Measurements from ENCODE around the gene ZSCAN22. TPM values are rescaled to one million over a fixed set of nuclear protein-coding genes. Genes with fewer than 3 reads are reported as not detected.

ZSCAN22 gene
- total RNA-seq, 2 experiments from 2014 or later: 4.3 to 5.0 TPM

GRCh38 chr19:58326501-58326913, 287 bp upstream of the ZSCAN22 start:
- ChIA-PET POLR2A (interaction anchor here (1.3 kb wide), 1 partner anchor 82 kb away, joined by 3 read pairs; the partner anchor contains the start of gene ZNF584), CTCF (interaction anchor here (0.6 to 2.8 kb wide), 4 partner anchors 9 to 193 kb away, joined by 3 to 12 read pairs (median 4); partner anchors contain the start of gene ZBTB45)
- Mint-ChIP-seq H3K27ac (no peak overlapping the region), H3K9me3 (no peaks in the 10 kb centered on the region), H3K27me3 (no peaks in the 10 kb centered on the region), H3K4me3 (no peak overlapping the region), H3K4me1 (no peaks in the 10 kb centered on the region), H3K36me3 (ENCODE audit: low read depth) (no peaks in the 10 kb centered on the region)
- DNase-seq: no peak

- no peak for DNase-seq
- Mint-ChIP-seq H3K9me3 (no peaks in the 10 kb centered on the region), H3K4me1 (no peaks in the 10 kb centered on the region), H3K27me3 (no peaks in the 10 kb centered on the region), H3K4me3 (no peak overlapping the region), H3K27ac (no peak overlapping the region), H3K36me3 (ENCODE audit: low read depth) (no peaks in the 10 kb centered on the region)
- ChIA-PET POLR2A (no interaction called here), CTCF (no interaction called here)
Observed at GRCh38 chr19:58328999-58329398, 2.2 kb downstream of the ZSCAN22 start.

DNA sequence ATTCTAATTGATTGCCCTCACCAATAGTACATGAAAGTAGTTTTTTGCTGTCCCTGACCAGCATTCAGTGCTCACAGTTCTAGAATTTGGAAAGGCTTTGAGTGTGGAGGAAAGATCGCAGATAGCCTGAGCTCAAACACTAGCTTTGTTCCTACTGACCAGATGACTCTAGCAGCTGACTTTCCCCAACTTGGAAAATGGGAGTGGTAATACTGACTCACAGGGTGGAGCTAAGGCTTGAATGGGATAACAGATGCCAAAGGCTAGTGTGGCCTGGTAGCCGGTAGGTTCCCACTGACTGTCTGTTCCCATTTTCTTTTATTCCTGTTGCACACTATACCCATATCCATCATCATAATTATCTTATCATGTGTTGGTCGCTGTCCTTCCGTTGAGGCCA, 3.7 kb downstream of the ZSCAN22 start:
- ChIA-PET CTCF (no interaction called here), POLR2A (no interaction called here)
- H3K36me3 Mint-ChIP-seq (ENCODE audit: low read depth): peaks cover 10% of the 10 kb centered on the region
- H3K4me1 Mint-ChIP-seq: no peaks in the 10 kb centered on the region
- no peak overlapping the region for H3K4me3 Mint-ChIP-seq
- no peaks in the 10 kb centered on the region for H3K27me3 Mint-ChIP-seq
- no peak for DNase-seq
- H3K9me3 Mint-ChIP-seq: no peaks in the 10 kb centered on the region
- H3K27ac Mint-ChIP-seq: no peak overlapping the region

DNA sequence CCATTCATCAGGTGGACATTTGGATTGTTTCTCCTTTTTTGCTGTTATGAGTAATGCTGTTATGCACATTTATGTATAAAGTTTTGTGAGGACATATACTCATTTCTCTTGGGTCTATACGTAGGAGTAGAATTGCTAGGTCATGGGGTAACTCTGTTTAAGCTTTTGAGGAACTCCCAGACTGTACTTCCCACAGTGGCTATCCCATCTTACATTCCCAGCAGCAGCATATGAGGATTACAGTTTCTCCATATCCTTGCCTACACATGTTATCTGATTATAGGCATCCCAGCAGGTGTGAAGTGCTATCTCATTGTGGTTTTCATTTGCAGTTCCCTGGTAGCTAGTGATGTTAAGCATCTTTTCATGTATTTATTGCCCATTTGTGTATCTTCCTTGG, 5.9 kb downstream of the ZSCAN22 start:
- H3K36me3 Mint-ChIP-seq (ENCODE audit: low read depth): peaks cover 20% of the 10 kb centered on the region
- POLR2A ChIA-PET: no interaction called here
- no peaks in the 10 kb centered on the region for H3K27me3 Mint-ChIP-seq
- H3K4me1 Mint-ChIP-seq: no peaks in the 10 kb centered on the region
- H3K9me3 Mint-ChIP-seq: no peaks in the 10 kb centered on the region
- no peak for DNase-seq
- H3K27ac Mint-ChIP-seq: no peak overlapping the region
- no peak overlapping the region for H3K4me3 Mint-ChIP-seq
- CTCF ChIA-PET: interaction anchor here (0.6 to 1.6 kb wide), 2 partner anchors 23 to 172 kb away, joined by 3 read pairs; no protein-coding TSS in a partner anchor

- CTCF ChIA-PET: no interaction called here
- peaks cover 39% of the 10 kb centered on the region for H3K36me3 Mint-ChIP-seq (ENCODE audit: low read depth)
- POLR2A ChIA-PET: no interaction called here
- DNase-seq: no peak
- H3K4me3 Mint-ChIP-seq: no peak overlapping the region
- H3K9me3 Mint-ChIP-seq: peaks cover 10% of the 10 kb centered on the region
- no peak overlapping the region for H3K27ac Mint-ChIP-seq
- H3K27me3 Mint-ChIP-seq: no peaks in the 10 kb centered on the region
- peaks cover 1% of the 10 kb centered on the region for H3K4me1 Mint-ChIP-seq
Observed at GRCh38 chr19:58334691-58335249, 8.0 kb downstream of the ZSCAN22 start.

DNA sequence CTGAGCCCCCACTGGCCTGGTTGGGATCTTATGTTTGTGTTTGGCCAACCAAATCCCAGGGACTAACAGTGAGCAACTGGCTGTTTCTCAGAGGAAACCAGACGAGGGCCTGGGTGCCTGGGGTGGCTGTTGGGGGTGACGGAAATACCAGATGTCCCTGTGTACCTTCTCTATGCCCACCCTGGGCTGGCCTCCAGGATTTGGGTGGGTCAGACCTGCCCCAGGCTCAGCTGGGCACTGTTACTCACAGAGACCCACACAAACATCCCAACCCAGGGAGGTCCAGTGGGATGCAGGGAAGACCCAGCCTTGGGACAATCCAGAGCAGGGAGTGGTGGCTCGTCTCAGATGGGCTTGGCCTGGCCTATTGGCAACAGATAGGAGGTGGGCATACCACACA, 8.8 kb downstream of the ZSCAN22 start:
- Mint-ChIP-seq H3K36me3 (ENCODE audit: low read depth) (peaks cover 45% of the 10 kb centered on the region), H3K4me3 (no peak overlapping the region), H3K27ac (no peak overlapping the region), H3K4me1 (peaks cover 3% of the 10 kb centered on the region), H3K27me3 (no peaks in the 10 kb centered on the region), H3K9me3 (peaks cover 13% of the 10 kb centered on the region)
- ChIA-PET CTCF (interaction anchor here (0.6 to 1.9 kb wide), 2 partner anchors 10 to 113 kb away, joined by 3 to 5 read pairs; no protein-coding TSS in a partner anchor), POLR2A (no interaction called here)
- DNase-seq: no peak

GRCh38 chr19:58336216-58336615, 9.4 kb downstream of the ZSCAN22 start:
- POLR2A ChIA-PET: no interaction called here

DNA sequence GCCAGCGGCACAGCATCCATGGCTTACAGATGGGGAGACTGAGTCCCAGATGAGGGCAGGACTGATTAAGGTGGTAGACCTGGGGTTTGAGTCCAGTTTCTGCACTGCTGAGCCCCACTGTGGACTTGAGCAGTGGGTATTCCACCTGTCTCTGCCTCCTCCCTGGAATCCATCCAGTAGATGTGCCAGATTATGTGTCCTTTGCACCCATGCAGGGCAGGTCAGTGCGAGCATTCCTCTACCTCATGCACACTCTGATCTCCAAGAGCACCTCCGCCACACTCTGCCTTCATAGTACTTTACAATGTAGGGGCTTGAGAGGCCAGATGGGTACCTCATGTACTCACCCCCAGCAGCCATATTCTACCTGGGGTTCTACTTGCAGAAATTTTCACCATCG, 10.0 kb downstream of the ZSCAN22 start:
- Mint-ChIP-seq H3K27ac (no peak overlapping the region), H3K4me1 (peaks cover 3% of the 10 kb centered on the region), H3K9me3 (peaks cover 13% of the 10 kb centered on the region), H3K4me3 (no peak overlapping the region), H3K27me3 (no peaks in the 10 kb centered on the region), H3K36me3 (ENCODE audit: low read depth) (peaks cover 52% of the 10 kb centered on the region)
- no peak for DNase-seq
- CTCF ChIA-PET: interaction anchor here (1.9 kb wide), 1 partner anchor 9 kb away, joined by 5 read pairs; no protein-coding TSS in a partner anchor
- POLR2A ChIA-PET: no interaction called here

More at GRCh38 chr19:58336216-58336615, 9.4 kb downstream of the ZSCAN22 start:
- Mint-ChIP-seq H3K4me1 (peaks cover 3% of the 10 kb centered on the region), H3K36me3 (ENCODE audit: low read depth) (peaks cover 49% of the 10 kb centered on the region), H3K9me3 (peaks cover 13% of the 10 kb centered on the region), H3K27me3 (no peaks in the 10 kb centered on the region), H3K4me3 (no peak overlapping the region), H3K27ac (peak overlapping the region; percentile 60)
- DNase-seq: no peak
- CTCF ChIA-PET: interaction anchor here (0.6 to 1.9 kb wide), 2 partner anchors 9 to 113 kb away, joined by 3 to 5 read pairs; no protein-coding TSS in a partner anchor

DNA sequence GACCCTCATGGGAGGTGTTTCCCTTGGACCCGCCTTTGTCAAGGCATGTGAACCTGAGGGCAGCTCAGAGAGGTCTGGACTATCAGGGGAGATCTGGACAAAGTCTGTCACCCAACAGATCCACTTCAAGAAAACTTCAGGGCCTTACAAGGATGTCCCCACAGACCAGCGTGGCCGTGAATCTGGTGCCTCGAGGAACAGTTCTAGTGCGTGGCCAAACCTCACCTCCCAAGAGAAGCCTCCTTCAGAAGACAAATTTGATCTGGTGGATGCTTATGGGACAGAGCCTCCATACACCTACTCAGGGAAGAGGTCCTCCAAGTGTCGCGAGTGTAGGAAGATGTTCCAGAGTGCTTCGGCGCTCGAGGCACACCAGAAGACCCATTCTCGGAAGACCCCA, 11.5 kb downstream of the ZSCAN22 start:
- DNase-seq: no peak
- Mint-ChIP-seq H3K27ac (no peak overlapping the region), H3K4me3 (no peak overlapping the region), H3K27me3 (no peaks in the 10 kb centered on the region), H3K36me3 (ENCODE audit: low read depth) (peaks cover 56% of the 10 kb centered on the region), H3K9me3 (peaks cover 13% of the 10 kb centered on the region), H3K4me1 (peaks cover 3% of the 10 kb centered on the region)
- ChIA-PET CTCF (no interaction called here), POLR2A (no interaction called here)

DNA sequence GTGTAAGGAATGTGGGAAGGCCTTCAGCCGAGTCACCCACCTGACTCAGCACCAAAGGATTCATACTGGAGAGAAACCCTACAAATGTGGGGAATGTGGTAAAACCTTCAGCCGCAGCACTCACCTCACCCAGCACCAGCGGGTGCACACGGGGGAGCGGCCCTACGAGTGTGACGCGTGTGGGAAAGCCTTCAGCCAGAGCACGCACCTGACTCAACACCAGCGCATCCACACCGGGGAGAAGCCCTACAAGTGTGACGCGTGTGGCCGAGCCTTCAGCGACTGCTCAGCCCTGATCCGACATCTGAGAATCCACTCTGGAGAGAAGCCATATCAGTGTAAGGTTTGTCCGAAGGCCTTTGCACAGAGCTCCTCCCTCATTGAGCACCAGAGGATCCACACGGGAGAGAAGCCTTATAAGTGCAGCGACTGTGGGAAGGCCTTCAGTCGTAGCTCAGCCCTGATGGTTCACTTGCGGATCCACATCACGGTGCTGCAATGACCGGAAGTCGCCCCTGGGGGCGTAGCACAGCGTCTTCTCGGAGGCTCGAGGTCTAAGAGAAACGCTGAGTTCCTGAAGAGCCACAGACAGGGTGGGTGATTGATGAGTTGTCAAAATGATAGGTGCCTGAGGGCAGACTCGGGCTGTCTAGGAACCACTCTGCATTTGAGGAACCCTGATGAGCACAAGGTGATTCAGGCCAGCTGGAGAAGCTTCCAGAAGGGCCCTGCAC, 12.2 kb downstream of the ZSCAN22 start:
- Mint-ChIP-seq H3K4me1 (peaks cover 3% of the 10 kb centered on the region), H3K9me3 (peaks cover 13% of the 10 kb centered on the region), H3K4me3 (no peak overlapping the region), H3K36me3 (ENCODE audit: low read depth) (peaks cover 58% of the 10 kb centered on the region), H3K27ac (no peak overlapping the region), H3K27me3 (no peaks in the 10 kb centered on the region)
- DNase-seq: no peak
- POLR2A ChIA-PET: no interaction called here
- CTCF ChIA-PET: interaction anchor here (0.9 kb wide), 1 partner anchor 10 kb away, joined by 3 read pairs; no protein-coding TSS in a partner anchor

DNA sequence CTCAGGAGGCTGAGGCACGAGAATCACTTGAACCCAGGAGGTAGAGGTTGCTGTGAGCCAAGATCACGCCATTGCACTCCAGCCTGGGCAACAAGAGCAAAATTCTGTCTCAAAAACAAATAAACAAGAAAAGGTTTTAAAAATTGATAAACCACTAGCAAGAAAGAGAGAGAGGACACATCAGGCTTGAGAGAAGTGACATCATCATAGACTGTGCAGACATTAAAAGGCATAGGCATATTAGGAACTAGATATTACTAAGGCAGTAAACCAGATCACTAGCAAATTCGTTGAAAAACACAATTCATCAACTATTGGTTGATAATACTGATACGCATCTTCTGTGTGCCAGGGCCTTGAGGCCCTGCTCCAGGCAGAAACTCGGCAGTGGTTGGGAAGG, 18.8 kb downstream of the ZSCAN22 start:
- POLR2A ChIA-PET: no interaction called here
- H3K9me3 Mint-ChIP-seq: no peaks in the 10 kb centered on the region
- no peak overlapping the region for H3K27ac Mint-ChIP-seq
- H3K4me3 Mint-ChIP-seq: peak overlapping the region; percentile 91
- H3K36me3 Mint-ChIP-seq (ENCODE audit: low read depth): peaks cover 21% of the 10 kb centered on the region
- peaks cover 4% of the 10 kb centered on the region for H3K27me3 Mint-ChIP-seq
- peaks cover 28% of the 10 kb centered on the region for H3K4me1 Mint-ChIP-seq
- DNase-seq: no peak
- CTCF ChIA-PET: interaction anchor here (1.6 kb wide), 1 partner anchor 9 kb away, joined by 5 read pairs; no protein-coding TSS in a partner anchor

DNA sequence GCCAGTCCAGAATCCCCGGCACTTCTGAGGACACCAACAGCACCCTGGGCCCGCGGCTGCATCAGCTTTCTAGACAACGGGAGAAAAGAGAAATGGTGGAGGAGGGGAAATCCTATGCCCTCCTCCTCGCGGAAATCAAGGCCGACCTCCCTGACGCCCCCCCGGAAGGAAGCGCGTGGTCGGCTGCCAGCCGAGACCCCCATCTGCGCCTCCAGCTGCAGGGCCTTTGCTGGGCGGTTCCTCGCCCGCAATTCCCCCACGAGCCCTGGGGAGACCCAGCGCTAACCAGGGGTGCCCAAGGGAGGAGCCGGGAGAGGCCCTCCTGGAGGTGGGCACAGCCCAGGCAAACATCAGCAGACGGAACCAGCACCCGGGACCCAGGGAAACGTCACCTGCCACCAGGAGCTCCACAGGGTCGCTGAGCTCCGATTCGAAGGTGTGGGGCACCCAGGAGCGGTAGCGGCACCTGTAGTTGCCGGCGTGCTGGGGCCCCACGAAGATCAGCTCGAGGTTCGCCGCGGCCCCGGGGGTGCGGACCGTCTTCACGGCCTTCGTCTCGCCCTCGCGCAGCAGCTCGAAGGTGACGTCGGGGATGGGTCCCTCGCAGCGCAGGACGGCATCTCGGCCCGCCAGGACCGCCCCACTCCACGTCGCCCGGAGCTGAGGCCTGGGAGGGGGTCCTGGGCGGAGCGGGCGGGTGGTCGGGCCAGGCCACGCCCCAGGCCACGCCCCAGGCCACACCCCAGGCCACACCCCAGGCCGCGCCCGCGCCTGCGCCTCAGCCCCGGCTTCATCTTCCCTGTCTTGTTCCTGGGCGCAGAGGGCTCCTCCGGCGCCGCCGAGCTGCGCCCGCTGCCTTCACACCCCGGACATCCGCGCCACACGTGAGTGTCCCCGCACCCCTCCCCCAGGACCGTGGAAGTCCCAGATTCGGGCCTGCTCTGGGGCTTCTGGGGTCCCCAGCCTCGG, 20.5 kb downstream of the ZSCAN22 start:
- DNase-seq: peak; percentile 80
- H3K27ac Mint-ChIP-seq: peak overlapping the region; percentile 89
- H3K27me3 Mint-ChIP-seq: peaks cover 4% of the 10 kb centered on the region
- peak overlapping the region; percentile 91 for H3K4me3 Mint-ChIP-seq
- no peaks in the 10 kb centered on the region for H3K9me3 Mint-ChIP-seq
- CTCF ChIA-PET: interaction anchor here (0.7 to 2.2 kb wide), 6 partner anchors 16 to 188 kb away, joined by 3 to 7 read pairs (median 3); partner anchors contain the start of genes ZBTB45 and ZNF497
- POLR2A ChIA-PET: interaction anchor here (0.7 kb wide), 1 partner anchor 9 kb away, joined by 3 read pairs; no protein-coding TSS in a partner anchor
- peaks cover 29% of the 10 kb centered on the region for H3K4me1 Mint-ChIP-seq
- H3K36me3 Mint-ChIP-seq (ENCODE audit: low read depth): peaks cover 16% of the 10 kb centered on the region

All from activated CD4-positive, alpha-beta T cell treated with anti-CD3 and anti-CD28 coated beads, Interleukin-2, amount 10 ng/mL, durations not matched to agents 7 days and 5 days (primary cell).